Activated CD8-positive, alpha-beta memory T cell treated with anti-CD3 and anti-CD28 coated beads, Interleukin-2, amount 10 ng/mL, durations not matched to agents 7 days and 5 days (primary cell): Measurements from ENCODE around the gene KDF1. TPM values are rescaled to one million over a fixed set of nuclear protein-coding genes. Genes with fewer than 3 reads are reported as not detected.

Experiments
- ATAC-seq: fragments of 150-1000 bp; cut with Tn5 transposase; one replicate; pipeline ENCODE4 v1.10.0; 2021; ENCODE audit warnings: moderate library complexity
- CTCF ChIA-PET: fragments of 350-600 bp; sonication (Branson Sonifier 250); formaldehyde crosslinking; loops from one replicate; lab custom pipeline; 2021; ENCODE audit warnings: antibody characterized with exemption; lab: Charles Lee
- DNase-seq: peaks from one replicate; pipeline ENCODE4 v3.0.0-alpha.2; 2020
- H3K27ac Mint-ChIP-seq: one replicate; pipeline ENCODE4 v1.8.0; 2021; ENCODE audit warnings: mild to moderate bottlenecking, mixed read lengths
- H3K27me3 Mint-ChIP-seq: one replicate; pipeline ENCODE4 v1.8.0; 2021; ENCODE audit warnings: mixed read lengths
- H3K36me3 Mint-ChIP-seq: one replicate; pipeline ENCODE4 v1.8.0; 2021; ENCODE audit warnings: mild to moderate bottlenecking, mixed read lengths
- H3K4me1 Mint-ChIP-seq: one replicate; pipeline ENCODE4 v1.8.0; 2021; ENCODE audit warnings: mixed read lengths
- H3K4me3 Mint-ChIP-seq: one replicate; pipeline ENCODE4 v1.8.0; 2021; ENCODE audit warnings: mild to moderate bottlenecking, moderate library complexity, mixed read lengths
- H3K9me3 Mint-ChIP-seq: one replicate; pipeline ENCODE4 v1.8.0; 2022; ENCODE audit warnings: low read depth, mixed read lengths
- total RNA-seq, 2 experiments: library from RNA; stranded (reverse); gene quantifications; one replicate each; pipeline ENCODE4 v1.2.3, GENCODE V29; 2021

KDF1 gene
- total RNA-seq, 2 experiments from 2014 or later = not detected

DNA sequence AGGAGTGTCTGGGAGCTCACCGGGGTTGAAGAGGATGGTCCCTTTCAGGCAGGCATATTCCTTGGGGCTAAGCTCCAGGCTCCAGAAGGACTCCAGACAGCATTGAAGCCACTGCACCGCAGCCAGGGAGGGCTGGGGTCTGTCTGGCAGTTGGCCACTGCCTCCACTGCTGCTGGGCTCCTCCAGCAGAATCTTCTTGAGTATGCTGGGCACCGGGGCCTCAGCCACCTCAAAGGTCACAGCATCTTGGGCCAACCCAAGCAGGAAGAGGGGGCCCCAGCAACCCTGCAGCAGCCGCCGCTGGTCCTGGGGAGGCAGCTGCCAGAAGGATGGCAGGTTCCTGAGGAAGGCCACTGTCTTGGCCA, 46.9 kb downstream of the KDF1 start:
- no peaks in the 10 kb centered on the region for H3K27me3 Mint-ChIP-seq

DNA sequence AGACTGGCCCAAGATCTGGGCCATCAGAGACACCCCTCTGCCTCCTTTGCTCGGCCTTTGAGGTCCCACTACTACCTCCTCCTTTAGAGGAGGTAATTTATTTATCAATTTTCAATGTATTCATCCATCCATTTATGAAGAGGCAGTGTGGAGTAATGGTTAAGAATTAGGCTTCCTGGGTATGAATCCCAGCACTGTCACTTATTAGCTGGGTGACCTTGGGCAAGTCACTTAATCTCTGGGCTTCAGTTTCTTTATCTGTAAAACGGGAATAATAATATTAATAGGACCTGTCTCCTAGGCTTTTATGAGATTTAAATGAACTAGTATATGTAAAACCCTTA, 48.1 kb downstream of the KDF1 start:
- no peak overlapping the region for H3K27ac Mint-ChIP-seq
- no peaks in the 10 kb centered on the region for H3K36me3 Mint-ChIP-seq
- CTCF ChIA-PET = no interaction called here
- peaks cover 3% of the 10 kb centered on the region for H3K27me3 Mint-ChIP-seq
- H3K4me1 Mint-ChIP-seq = no peaks in the 10 kb centered on the region
- ATAC-seq (no peak), DNase-seq (no peak)
- no peak overlapping the region for H3K4me3 Mint-ChIP-seq
- H3K9me3 Mint-ChIP-seq = no peaks in the 10 kb centered on the region

More for the DNA sequence above, 46.9 kb downstream of the KDF1 start:
- no peaks in the 10 kb centered on the region for H3K9me3 Mint-ChIP-seq
- CTCF ChIA-PET = interaction anchor here (0.9 to 1.0 kb wide), 2 partner anchors 11 to 88 kb away, joined by 3 read pairs; no protein-coding TSS in a partner anchor
- no peak overlapping the region for H3K4me3 Mint-ChIP-seq
- DNase-seq (no peak), ATAC-seq (peak; percentile 27)
- no peaks in the 10 kb centered on the region for H3K36me3 Mint-ChIP-seq
- no peaks in the 10 kb centered on the region for H3K4me1 Mint-ChIP-seq
- no peak overlapping the region for H3K27ac Mint-ChIP-seq

DNA sequence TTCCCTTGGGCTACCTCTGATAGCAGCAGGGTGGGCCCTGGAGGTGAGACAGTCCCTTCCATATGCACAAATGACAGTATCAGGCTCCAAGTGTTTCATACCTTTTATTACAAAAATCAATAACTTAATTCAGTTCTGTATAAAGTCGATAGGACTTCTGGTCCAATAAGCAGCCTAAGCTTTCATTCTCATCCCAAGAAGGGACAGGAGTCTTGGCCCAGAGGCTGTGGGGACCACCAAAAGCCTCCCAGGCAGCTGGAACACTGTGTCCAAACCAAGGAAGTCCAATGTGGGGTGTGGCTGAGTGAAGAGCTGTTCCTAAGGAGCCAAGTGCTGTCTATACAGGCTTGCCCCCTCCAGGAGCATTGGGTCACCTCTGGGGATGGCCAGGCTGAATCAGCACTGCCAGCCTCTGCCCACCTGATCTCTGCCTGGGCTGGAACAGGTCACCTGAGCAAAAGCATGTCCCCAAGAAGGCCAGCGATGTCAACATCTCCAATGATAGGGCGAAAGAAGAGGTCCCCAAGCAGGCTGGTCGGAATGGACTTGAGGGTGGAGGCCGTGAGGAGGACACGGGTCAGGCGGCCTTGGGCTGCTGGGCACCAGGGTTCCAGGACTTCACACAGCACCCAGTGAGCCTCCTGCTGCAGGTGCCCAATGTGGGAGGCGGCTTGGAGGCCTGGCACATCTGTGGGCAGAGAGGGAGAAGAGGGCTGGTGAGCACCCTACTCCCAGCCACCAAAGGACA, 48.7 kb downstream of the KDF1 start:
- DNase-seq = no peak
- H3K4me1 Mint-ChIP-seq = no peaks in the 10 kb centered on the region
- peaks cover 3% of the 10 kb centered on the region for H3K27me3 Mint-ChIP-seq
- no peaks in the 10 kb centered on the region for H3K9me3 Mint-ChIP-seq
- H3K36me3 Mint-ChIP-seq = no peaks in the 10 kb centered on the region
- CTCF ChIA-PET = interaction anchor here (1.0 kb wide), 1 partner anchor 10 kb away, joined by 3 read pairs; the partner anchor contains the start of gene NUDC
- H3K27ac Mint-ChIP-seq = no peak overlapping the region
- no peak overlapping the region for H3K4me3 Mint-ChIP-seq
- no peak for ATAC-seq

DNA sequence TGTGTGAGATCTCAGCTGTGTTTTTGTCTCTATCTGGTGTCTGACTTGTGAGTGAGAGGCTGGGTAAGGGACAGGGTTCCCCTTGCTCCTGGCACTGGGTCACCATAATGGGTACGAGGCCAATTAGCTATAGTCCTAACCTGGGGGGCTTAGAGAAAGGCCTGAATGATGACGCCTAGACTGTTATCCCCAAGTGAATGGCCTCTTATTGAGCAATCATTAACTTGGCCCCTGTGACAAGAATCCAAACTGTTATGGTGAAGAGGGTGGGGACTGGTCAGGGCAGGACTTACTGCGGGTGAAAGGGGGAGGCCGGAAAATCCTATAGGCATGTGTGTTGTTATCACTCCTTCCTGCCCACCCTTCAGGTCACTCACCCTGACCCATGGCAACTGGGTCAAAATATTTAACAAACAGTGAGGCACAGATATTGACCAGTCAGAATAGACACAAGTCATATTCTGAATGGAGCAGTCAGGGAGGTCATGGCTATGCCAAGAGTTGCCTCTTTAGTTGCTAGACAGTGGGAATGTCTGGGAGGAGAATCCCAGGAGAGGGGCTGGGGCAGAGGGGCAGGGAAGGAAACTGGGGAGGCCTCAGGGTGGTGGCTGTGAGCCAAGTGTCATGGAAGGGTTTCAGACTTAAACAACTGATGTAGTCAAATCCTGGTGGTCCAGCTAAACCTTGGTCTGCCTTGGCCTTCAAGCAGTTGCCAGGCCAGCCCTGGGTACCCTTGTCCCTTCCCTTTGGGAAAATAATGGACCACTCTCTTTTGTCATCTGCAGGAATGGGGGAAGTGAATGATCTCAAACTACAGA, 49.7 kb downstream of the KDF1 start:
- Mint-ChIP-seq H3K4me3 (no peak overlapping the region), H3K9me3 (no peaks in the 10 kb centered on the region), H3K27ac (no peak overlapping the region), H3K4me1 (no peaks in the 10 kb centered on the region), H3K27me3 (peaks cover 3% of the 10 kb centered on the region), H3K36me3 (no peaks in the 10 kb centered on the region)
- DNase-seq (no peak), ATAC-seq (no peak)
- CTCF ChIA-PET = interaction anchor here (1.0 kb wide), 1 partner anchor 11 kb away, joined by 3 read pairs; the partner anchor contains the start of gene NUDC

DNA sequence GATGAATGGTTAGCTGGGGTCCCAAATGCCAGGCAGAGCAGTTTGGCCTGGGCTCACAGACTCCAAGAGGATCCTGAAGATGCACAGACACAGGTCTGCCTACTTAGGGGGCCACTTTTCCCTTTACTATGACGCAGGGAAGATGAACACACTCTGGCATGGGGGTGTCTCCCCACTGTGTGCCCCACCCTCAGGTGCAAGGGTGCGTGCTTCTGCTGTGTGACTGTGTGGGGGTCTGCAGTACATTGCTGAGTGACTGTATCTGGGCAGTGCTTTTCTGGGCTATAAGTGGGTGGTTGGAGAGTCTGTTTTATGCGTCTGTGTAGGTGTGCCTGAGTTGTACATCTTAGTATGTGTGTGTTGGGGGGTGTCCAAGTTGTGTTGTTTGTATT, 50.3 kb downstream of the KDF1 start:
- ATAC-seq = no peak

DNA sequence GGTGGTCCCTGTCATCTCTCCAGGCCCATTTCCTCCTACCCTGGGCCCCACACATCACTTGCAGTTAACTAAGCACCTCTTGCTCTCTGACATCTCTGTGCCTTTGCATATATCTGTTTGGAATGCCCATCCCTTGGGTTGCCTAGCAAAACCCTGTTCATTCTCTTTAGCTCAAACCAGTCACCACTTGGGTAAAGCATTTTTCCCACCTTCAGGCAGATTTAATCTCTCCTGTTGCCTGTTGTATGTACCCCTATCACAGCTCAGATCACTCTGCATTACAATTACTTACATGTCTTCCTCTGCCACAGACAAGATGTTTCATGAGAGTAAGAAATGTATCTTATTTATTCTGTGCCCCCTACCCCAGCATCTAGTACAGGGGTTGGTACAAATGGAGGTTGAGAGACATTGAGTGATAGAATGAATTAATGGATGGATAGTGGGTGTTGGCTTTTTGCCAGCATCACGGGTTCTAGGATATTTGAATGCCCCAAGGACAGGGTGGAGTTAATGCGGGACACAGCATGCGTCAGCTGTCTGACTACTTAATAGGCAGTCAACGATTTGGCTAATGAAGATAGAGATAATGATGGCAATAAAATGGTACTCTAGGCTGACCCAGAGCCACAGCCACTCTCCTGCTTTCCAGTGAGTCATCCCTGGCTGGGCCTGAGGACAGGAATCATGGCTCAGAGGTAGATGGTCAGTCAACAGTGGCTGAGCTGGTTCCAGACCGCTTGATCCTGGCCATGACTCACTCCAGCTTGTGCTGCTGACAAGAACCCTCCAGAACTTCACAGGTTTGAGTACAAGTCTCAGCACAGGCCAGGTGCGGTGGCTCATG, 53.0 kb downstream of the KDF1 start:
- no peak for DNase-seq
- Mint-ChIP-seq H3K27ac (no peak overlapping the region), H3K36me3 (no peaks in the 10 kb centered on the region), H3K9me3 (no peaks in the 10 kb centered on the region), H3K4me3 (no peak overlapping the region), H3K4me1 (no peaks in the 10 kb centered on the region), H3K27me3 (peaks cover 3% of the 10 kb centered on the region)
- no peak for ATAC-seq
- CTCF ChIA-PET = interaction anchor here (0.7 kb wide), 1 partner anchor 159 kb away, joined by 3 read pairs; no protein-coding TSS in a partner anchor

More for the DNA sequence above, 50.3 kb downstream of the KDF1 start:
- Mint-ChIP-seq H3K27ac (no peak overlapping the region), H3K9me3 (no peaks in the 10 kb centered on the region), H3K4me1 (no peaks in the 10 kb centered on the region), H3K4me3 (no peak overlapping the region), H3K36me3 (no peaks in the 10 kb centered on the region), H3K27me3 (peaks cover 3% of the 10 kb centered on the region)
- DNase-seq = no peak
- CTCF ChIA-PET = interaction anchor here (1.4 kb wide), 1 partner anchor 77 kb away, joined by 4 read pairs; no protein-coding TSS in a partner anchor

DNA sequence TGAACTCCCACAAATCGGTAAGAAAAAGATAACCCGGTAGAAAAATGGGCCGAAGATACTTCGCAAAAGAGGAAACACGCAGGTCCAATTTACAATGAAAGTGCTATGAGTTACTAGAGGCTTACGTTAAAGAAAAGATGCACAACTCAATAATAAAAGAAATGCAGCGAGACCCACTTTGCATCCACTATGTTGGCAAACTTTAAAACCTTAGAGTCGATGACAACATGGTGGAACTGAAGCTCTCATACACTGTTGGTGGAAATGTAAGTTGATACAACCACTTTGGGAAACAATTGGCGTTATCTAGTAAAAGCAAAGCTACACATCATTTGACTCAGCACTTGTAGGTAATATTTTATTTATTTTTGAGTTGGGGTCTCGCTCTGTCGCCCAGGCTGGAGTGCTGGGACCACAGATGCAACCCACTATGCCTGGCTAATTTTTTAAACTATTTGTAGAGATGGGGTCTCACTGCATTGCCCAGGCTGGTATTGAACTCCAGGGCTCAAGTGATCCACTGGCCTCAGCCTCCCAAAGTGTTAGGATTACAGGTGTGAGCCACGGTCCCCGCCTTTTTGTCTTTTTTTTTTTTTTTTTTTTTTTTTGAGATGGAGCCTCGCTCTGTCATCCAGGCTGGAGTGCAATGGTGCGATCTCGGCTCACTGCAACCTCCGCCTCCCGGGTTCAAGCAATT, 59.3 kb downstream of the KDF1 start:
- DNase-seq = no peak
- H3K9me3 Mint-ChIP-seq = no peaks in the 10 kb centered on the region
- peak overlapping the region; percentile 86 for H3K4me3 Mint-ChIP-seq
- peak overlapping the region; percentile 98 for H3K27ac Mint-ChIP-seq
- ATAC-seq = no peak
- no peaks in the 10 kb centered on the region for H3K27me3 Mint-ChIP-seq
- peaks cover 7% of the 10 kb centered on the region for H3K36me3 Mint-ChIP-seq
- CTCF ChIA-PET = interaction anchor here (1.0 to 3.5 kb wide), 9 partner anchors 11 to 431 kb away, joined by 3 to 23 read pairs (median 5); partner anchors contain the start of genes GPN2 and NUDC
- peaks cover 34% of the 10 kb centered on the region for H3K4me1 Mint-ChIP-seq

DNA sequence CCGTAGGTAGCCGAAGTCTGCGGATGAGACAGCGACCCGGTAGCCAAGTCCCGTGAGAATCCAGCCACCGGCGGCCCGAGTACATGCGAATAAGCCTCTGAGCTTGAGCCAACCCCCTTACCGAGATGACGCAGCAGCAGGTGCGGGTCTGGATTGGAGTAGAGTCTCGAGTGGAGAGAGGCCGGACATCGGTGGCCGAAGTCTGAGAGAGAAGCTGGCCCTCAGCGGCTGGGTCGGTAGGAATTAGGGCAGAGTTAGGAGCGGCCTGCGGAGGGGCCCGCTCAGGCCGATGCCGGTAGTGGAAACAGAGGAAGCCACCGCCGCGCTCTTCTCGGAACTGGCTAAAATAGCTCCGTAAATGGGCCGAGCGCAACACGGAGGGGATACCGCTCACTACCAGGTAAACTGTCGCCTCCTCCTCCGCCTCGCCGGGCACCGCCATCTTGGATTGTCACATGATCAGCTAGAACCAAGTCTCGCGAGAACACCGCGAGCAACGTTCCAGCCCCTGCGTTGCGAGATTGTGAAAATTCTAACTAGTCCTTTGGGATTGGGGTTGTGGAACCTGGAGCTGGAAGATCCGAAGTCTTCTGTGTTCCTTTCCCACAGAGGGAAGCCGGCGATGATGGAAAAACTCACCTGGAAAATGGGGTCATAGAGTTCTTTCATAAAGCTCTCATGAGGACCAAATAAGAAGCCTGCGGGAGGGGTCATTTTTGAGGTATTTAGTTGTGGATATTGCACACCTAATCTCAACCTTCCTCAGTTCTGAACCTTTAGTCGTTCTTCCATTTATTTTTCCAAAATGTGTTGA, 60.1 kb downstream of the KDF1 start, which contains the start of gene GPATCH3:
TSS of gene GPATCH3 (minus strand) at position 467 of the 814 bp plus-strand sequence. CDS start at position 442, 25 bp downstream.
- Mint-ChIP-seq H3K4me1 (peaks cover 34% of the 10 kb centered on the region), H3K27ac (peak within 1 kb of the TSS; percentile 98), H3K36me3 (peaks cover 9% of the 10 kb centered on the region), H3K9me3 (no peaks in the 10 kb centered on the region), H3K4me3 (peak within 1 kb of the TSS; percentile 86), H3K27me3 (no peaks in the 10 kb centered on the region)
- ATAC-seq (peak; percentile 95), DNase-seq (peak; percentile 94)
- CTCF ChIA-PET = interaction anchor here (0.6 to 3.5 kb wide), 12 partner anchors 10 to 430 kb away, joined by 3 to 23 read pairs (median 4); partner anchors contain the start of genes GPN2 and NUDC

Other genes starting within 250 kb of the KDF1 start
- 1 to 10 TPM; 8.6 to 9.7 TPM for gene PIGV, start 172.5 kb downstream of the KDF1 start, total RNA-seq
- 10 to 100 TPM; 53.1 to 54.9 TPM for gene ZDHHC18, start 133.8 kb downstream of the KDF1 start, total RNA-seq
- under 1 TPM in 1 of 2 experiments, not detected in 1; 0.73 TPM for gene SFN, start 97.3 kb downstream of the KDF1 start, total RNA-seq
- gene GPN2, start 70.2 kb downstream of the KDF1 start, total RNA-seq = 10 to 100 TPM; 32.9 to 41.1 TPM
- gene GPATCH3, start 60.0 kb downstream of the KDF1 start, total RNA-seq = 10 to 100 TPM; 15.0 to 17.0 TPM
- gene NR0B2, start 46.5 kb downstream of the KDF1 start, total RNA-seq = not detected
- 10 to 100 TPM; 88.8 to 91.6 TPM for gene NUDC, start 38.7 kb downstream of the KDF1 start, total RNA-seq
- under 1 TPM; 0.15 to 0.19 TPM for gene TRNP1, start 33.2 kb upstream of the KDF1 start, total RNA-seq
- gene TENT5B, start 52.4 kb upstream of the KDF1 start, total RNA-seq = not detected
- 10 to 100 TPM; 25.8 to 26.3 TPM for gene SLC9A1, start 194.7 kb upstream of the KDF1 start, total RNA-seq